ENCODE measurements around the gene ENPP3.

The ENPP3 gene

DNA sequence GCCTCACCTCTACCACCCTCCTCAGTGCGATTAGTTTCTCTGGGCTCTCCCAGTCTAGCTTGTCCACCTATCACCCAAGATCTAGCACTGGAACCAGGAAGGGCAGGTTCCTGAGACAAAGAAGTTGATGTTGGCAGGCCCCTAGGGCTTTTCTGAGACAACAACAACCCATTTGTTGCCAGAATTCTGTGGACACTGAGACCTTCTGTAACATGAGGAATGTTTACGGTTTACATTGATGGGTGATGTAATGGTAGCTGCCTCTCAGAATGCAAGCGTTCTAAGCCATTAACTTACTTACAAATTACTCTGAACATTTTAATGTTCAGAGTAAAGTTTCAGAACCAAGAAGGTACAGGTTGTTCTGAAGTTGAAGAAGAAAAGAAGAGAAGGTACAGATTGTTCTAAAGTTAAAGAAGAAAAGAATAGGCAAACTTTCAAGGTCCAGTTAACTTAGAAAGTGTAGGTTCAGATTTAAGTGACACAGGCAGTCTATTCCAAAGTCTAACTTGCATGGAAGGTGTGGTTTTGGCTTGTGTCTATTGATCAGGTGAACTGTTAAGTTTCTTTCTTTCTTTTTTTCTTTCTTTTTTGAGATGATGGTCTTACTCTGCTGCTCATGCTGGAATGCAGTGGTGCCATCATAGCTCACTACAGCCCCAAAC is 5.3 kb upstream of the ENPP3 start:
- H3K4me3 ChIP-seq = no peak overlapping the region
- DNase-seq (ENCODE audit: low spot score in 2 of 2) = no peak
- H3K4me1 ChIP-seq = peaks cover 4% of the 10 kb centered on the region
- peaks cover 3% of the 10 kb centered on the region; the same call in 1 of the 2 replicates for H3K27me3 ChIP-seq (ENCODE audit: low read depth)
- H3K36me3 ChIP-seq (replicated peaks) = no peaks in the 10 kb centered on the region
- H3K9me3 ChIP-seq = no peaks in the 10 kb centered on the region
- in situ Hi-C loops (cut with MboI; ENCODE audit: low sequenced_read_pairs) = no loop called here

- in situ Hi-C loops (cut with MboI; ENCODE audit: low sequenced_read_pairs) = no loop called here
These were observed 1.4 kb upstream of the ENPP3 start for GRCh38 chr6:131635384-131636340.

DNA sequence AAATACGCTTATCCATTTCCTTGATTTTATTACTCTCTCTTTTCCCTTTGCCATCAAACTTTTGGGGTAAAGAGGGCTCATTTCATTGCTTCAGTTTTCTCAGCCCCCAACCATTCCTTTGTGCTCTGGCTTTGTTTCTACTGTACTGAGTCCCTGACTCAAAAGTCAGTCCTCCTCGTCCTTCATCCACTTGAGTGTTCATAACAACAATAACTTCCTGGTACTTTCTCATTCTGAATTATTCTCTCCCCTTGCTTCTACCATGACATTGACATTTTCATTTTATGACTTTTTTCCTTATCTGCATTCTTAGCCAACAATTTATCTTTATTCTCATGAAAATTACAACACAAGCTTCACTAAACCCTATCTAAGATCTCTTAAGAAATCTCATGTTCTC is 911 bp downstream of the ENPP3 start:
- no peak for DNase-seq (ENCODE audit: low spot score in 2 of 2)
- in situ Hi-C loops (cut with MboI; ENCODE audit: low sequenced_read_pairs) = no loop called here
- no peak overlapping the region for H3K4me3 ChIP-seq

More at GRCh38 chr6:131635384-131636340, 1.4 kb upstream of the ENPP3 start:
- Histone ChIP-seq H3K27me3 (ENCODE audit: low read depth) (peaks cover 3% of the 10 kb centered on the region; the same call in 1 of the 2 replicates), H3K9me3 (no peaks in the 10 kb centered on the region), H3K36me3 (replicated peaks) (no peaks in the 10 kb centered on the region), H3K4me3 (no peak overlapping the region), H3K4me1 (no peaks in the 10 kb centered on the region)
- DNase-seq (ENCODE audit: low spot score in 2 of 2) = no peak

GRCh38 chr6:131640100-131640499 is 3.0 kb downstream of the ENPP3 start:
- DNase-seq (ENCODE audit: low spot score in 2 of 2) = no peak
- H3K36me3 ChIP-seq (replicated peaks) = no peaks in the 10 kb centered on the region
- H3K27me3 ChIP-seq (ENCODE audit: low read depth) = no peaks in the 10 kb centered on the region
- in situ Hi-C loops (cut with MboI; ENCODE audit: low sequenced_read_pairs) = no loop called here
- H3K4me3 ChIP-seq = no peak overlapping the region
- H3K4me1 ChIP-seq = no peaks in the 10 kb centered on the region
- no peaks in the 10 kb centered on the region for H3K9me3 ChIP-seq

More for the DNA sequence above, 911 bp downstream of the ENPP3 start:
- no peaks in the 10 kb centered on the region for H3K9me3 ChIP-seq
- no peaks in the 10 kb centered on the region for H3K4me1 ChIP-seq
- H3K36me3 ChIP-seq (replicated peaks) = no peaks in the 10 kb centered on the region
- no peaks in the 10 kb centered on the region for H3K27me3 ChIP-seq (ENCODE audit: low read depth)

- H3K4me3 ChIP-seq = no peak overlapping the region
- no peaks in the 10 kb centered on the region for H3K9me3 ChIP-seq
- in situ Hi-C loops (cut with MboI; ENCODE audit: low sequenced_read_pairs) = no loop called here
- no peaks in the 10 kb centered on the region for H3K4me1 ChIP-seq
- H3K27me3 ChIP-seq (ENCODE audit: low read depth) = peaks cover under 1% of the 10 kb centered on the region; the same call in 1 of the 2 replicates
- no peaks in the 10 kb centered on the region for H3K36me3 ChIP-seq (replicated peaks)
- DNase-seq (ENCODE audit: low spot score in 2 of 2) = no peak
These were observed 3.5 kb downstream of the ENPP3 start for GRCh38 chr6:131640576-131640975.

GRCh38 chr6:131641554-131641953 is 4.5 kb downstream of the ENPP3 start:
- H3K4me3 ChIP-seq = no peak overlapping the region
- no peaks in the 10 kb centered on the region for H3K36me3 ChIP-seq (replicated peaks)
- no peak for DNase-seq (ENCODE audit: low spot score in 2 of 2)
- no peaks in the 10 kb centered on the region for H3K4me1 ChIP-seq
- no peaks in the 10 kb centered on the region for H3K9me3 ChIP-seq
- in situ Hi-C loops (cut with MboI; ENCODE audit: low sequenced_read_pairs) = no loop called here
- H3K27me3 ChIP-seq (ENCODE audit: low read depth) = peaks cover 6% of the 10 kb centered on the region; the same call in 1 of the 2 replicates

DNA sequence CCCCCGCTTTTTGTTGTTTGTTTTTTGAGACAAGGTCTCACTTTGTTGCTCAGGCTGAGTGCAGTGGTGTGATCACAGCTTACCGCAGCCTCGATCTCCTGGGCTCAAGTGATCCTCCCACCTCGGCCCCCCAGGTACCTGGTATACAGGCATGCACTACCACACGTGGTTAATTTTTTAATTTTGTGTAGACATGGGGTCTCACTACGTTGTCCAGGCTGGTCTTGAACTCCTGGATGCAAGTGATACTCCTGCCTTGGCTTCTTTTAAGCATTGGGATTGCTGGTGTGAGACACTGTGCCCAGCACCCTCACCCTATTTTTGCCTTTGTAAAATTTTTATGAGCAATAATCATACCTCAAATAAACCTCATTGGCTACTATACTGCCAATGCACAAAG is 5.5 kb downstream of the ENPP3 start:
- Histone ChIP-seq H3K4me1 (no peaks in the 10 kb centered on the region), H3K9me3 (no peaks in the 10 kb centered on the region), H3K36me3 (replicated peaks) (no peaks in the 10 kb centered on the region), H3K27me3 (ENCODE audit: low read depth) (peaks cover 6% of the 10 kb centered on the region; the same call in 1 of the 2 replicates), H3K4me3 (no peak overlapping the region)
- no peak for DNase-seq (ENCODE audit: low spot score in 2 of 2)
- in situ Hi-C loops (cut with MboI; ENCODE audit: low sequenced_read_pairs) = no loop called here

DNA sequence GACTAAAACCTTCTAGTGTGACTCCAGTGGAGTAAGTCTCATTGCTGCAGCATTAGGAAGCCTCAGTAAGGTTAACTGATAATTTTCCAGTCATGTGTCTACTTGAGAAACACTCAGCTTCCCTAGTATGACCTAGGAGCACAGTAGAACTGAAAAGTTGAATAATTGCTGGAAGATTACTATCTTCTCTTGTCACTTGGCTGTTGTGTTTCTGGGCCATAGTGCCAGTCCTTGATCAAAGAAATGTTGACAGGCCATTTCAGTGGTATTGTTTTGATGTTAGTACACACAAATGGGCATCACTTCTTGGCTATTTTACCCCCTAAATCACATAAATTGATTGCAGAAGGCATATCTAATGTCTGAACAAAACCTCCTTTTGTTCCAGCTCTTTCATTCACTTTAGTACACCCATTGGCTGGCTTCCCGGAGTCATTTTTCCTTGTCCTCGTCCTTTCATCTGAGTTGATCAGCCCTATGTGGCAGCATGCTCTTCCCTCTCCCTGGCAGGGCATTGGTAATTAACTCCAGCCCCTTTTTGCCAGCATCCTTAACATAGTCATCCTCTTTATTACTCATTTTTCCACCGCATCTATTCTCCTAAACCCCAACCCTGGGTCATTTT is 6.0 kb downstream of the ENPP3 start:
- in situ Hi-C loops (cut with MboI; ENCODE audit: low sequenced_read_pairs) = no loop called here
- no peaks in the 10 kb centered on the region for H3K9me3 ChIP-seq
- H3K36me3 ChIP-seq (replicated peaks) = no peaks in the 10 kb centered on the region
- peaks cover 6% of the 10 kb centered on the region; the same call in 1 of the 2 replicates for H3K27me3 ChIP-seq (ENCODE audit: low read depth)
- H3K4me3 ChIP-seq = no peak overlapping the region
- H3K4me1 ChIP-seq = no peaks in the 10 kb centered on the region
- peak in 1 of 2 experiments; percentile 10 for DNase-seq (ENCODE audit: low spot score in 2 of 2)

DNA sequence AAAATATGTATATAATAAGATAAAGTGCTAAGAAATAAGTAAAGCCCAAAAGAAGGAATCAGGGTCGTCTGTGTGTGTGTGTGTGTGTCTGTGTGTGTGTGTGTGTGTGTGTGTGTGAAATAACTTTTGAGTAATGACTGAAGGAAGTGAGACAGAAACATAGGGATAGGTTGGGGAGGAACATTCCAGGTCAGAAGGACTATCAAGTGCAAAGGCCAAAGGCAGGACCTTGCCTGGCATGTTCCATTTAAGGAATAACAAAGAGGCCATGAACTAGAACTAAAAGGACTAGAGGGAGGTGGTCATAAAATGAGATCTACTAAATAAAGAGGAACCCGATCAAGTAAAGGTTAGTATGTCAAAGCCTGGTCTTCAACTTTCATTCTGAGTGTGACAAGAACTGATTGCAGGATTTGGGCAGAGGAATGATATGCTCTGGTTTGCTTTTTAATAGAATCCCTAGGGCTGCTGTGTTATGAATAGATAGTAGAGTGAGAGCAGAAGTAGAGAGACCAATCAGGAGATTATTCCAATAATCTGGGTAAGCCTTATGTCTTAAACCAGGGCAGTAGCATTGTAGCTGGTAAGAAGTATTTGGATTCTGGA is 6.9 kb downstream of the ENPP3 start:
- no peaks in the 10 kb centered on the region for H3K4me1 ChIP-seq
- no peaks in the 10 kb centered on the region for H3K9me3 ChIP-seq
- DNase-seq (ENCODE audit: low spot score in 2 of 2) = no peak
- no peak overlapping the region for H3K4me3 ChIP-seq
- in situ Hi-C loops (cut with MboI; ENCODE audit: low sequenced_read_pairs) = no loop called here
- peaks cover 9% of the 10 kb centered on the region; the same call in 1 of the 2 replicates for H3K27me3 ChIP-seq (ENCODE audit: low read depth)
- no peaks in the 10 kb centered on the region for H3K36me3 ChIP-seq (replicated peaks)

GRCh38 chr6:131644921-131645320 is 7.8 kb downstream of the ENPP3 start:
- Histone ChIP-seq H3K4me3 (no peak overlapping the region), H3K27me3 (ENCODE audit: low read depth) (peaks cover 9% of the 10 kb centered on the region; the same call in 1 of the 2 replicates), H3K9me3 (no peaks in the 10 kb centered on the region), H3K36me3 (replicated peaks) (no peaks in the 10 kb centered on the region), H3K4me1 (no peaks in the 10 kb centered on the region)
- DNase-seq (ENCODE audit: low spot score in 2 of 2) = no peak
- in situ Hi-C loops (cut with MboI; ENCODE audit: low sequenced_read_pairs) = no loop called here

GRCh38 chr6:131645846-131646245 is 8.7 kb downstream of the ENPP3 start:
- no peaks in the 10 kb centered on the region for H3K4me1 ChIP-seq

GRCh38 chr6:131646249-131646670 is 9.2 kb downstream of the ENPP3 start:
- H3K4me1 ChIP-seq = no peaks in the 10 kb centered on the region
- DNase-seq (ENCODE audit: low spot score in 2 of 2) = no peak
- H3K27me3 ChIP-seq (ENCODE audit: low read depth) = peaks cover 9% of the 10 kb centered on the region; the same call in 1 of the 2 replicates
- H3K4me3 ChIP-seq = no peak overlapping the region
- H3K36me3 ChIP-seq (replicated peaks) = no peaks in the 10 kb centered on the region
- H3K9me3 ChIP-seq = no peaks in the 10 kb centered on the region
- in situ Hi-C loops (cut with MboI; ENCODE audit: low sequenced_read_pairs) = no loop called here

More at GRCh38 chr6:131645846-131646245, 8.7 kb downstream of the ENPP3 start:
- Histone ChIP-seq H3K4me3 (no peak overlapping the region), H3K9me3 (no peaks in the 10 kb centered on the region), H3K36me3 (replicated peaks) (no peaks in the 10 kb centered on the region), H3K27me3 (ENCODE audit: low read depth) (peaks cover 9% of the 10 kb centered on the region; the same call in 1 of the 2 replicates)
- DNase-seq (ENCODE audit: low spot score in 2 of 2) = no peak
- in situ Hi-C loops (cut with MboI; ENCODE audit: low sequenced_read_pairs) = no loop called here

DNA sequence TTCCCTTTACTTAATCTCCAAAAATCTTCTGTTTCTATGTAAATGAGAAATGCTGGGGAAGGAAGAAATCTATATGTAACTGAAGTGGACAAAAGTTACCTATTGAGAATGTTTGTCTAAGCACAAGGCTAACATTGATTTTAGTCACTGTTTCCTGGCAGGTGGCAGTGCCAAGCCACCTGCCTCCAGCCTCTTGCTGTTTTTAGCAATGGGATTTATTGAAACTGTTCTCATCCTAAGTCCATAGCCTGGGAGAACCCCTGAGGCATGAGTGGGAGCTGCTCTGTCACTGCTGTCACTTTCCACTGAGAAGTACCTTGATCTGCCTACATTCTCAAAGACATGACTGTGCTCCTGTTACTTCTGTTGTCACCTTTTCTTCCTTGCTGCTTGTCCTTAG is 14.7 kb downstream of the ENPP3 start:
- Histone ChIP-seq H3K36me3 (replicated peaks) (no peaks in the 10 kb centered on the region), H3K4me1 (peaks cover 6% of the 10 kb centered on the region), H3K27me3 (ENCODE audit: low read depth) (0 out of 2 replicates have a peak, but pooled peaks cover 3% of the 10 kb centered on the region), H3K9me3 (no peaks in the 10 kb centered on the region), H3K4me3 (no peak overlapping the region)
- in situ Hi-C loops (cut with MboI; ENCODE audit: low sequenced_read_pairs) = no loop called here
- no peak for DNase-seq (ENCODE audit: low spot score in 2 of 2)

Measured in HAP-1 (cell line).